Liver (tissue), 9 donors: ENCODE measurements around the gene ZC3H7B. TPM values are rescaled to one million over a fixed set of nuclear protein-coding genes. Genes with fewer than 3 reads are reported as not detected.

ENCODE experiments used
- DNase-seq: peaks from one replicate; pipeline ENCODE4 v3.0.0-alpha.2; 2017; ENCODE audit warnings: low spot score
- H3K27ac ChIP-seq, 2 donors: one replicate each; pipeline ENCODE4 v1.7.0; 2013; ENCODE audit warnings: inconsistent platforms in 2 of 2, low read length in 2 of 2, control low read depth in 1 of 2, low read depth in 1 of 2, mild to moderate bottlenecking in 1 of 2
- H3K27me3 ChIP-seq, 4 donors: one replicate each; pipeline versions ENCODE4 v1.6.1 to v1.7.0; 2013; ENCODE audit warnings: low read length in 3 of 4, inconsistent platforms in 1 of 4, mild to moderate bottlenecking in 1 of 4, moderate library complexity in 1 of 4; ENCODE audit not compliant: control insufficient read depth in 4 of 4, insufficient read depth in 4 of 4
- H3K36me3 ChIP-seq, 4 donors: one replicate each; pipeline versions ENCODE4 v1.6.1 to v1.7.0; 2013; ENCODE audit warnings: low read length in 3 of 4, mild to moderate bottlenecking in 3 of 4, low read depth in 1 of 4, moderate library complexity in 1 of 4; ENCODE audit not compliant: control insufficient read depth in 4 of 4, insufficient read depth in 3 of 4
- H3K4me1 ChIP-seq, 4 donors: one replicate each; pipeline versions ENCODE4 v1.6.1 to v1.7.0; 2013; ENCODE audit warnings: low read length in 3 of 4, mild to moderate bottlenecking in 3 of 4, moderate library complexity in 1 of 4; ENCODE audit not compliant: control insufficient read depth in 4 of 4, insufficient read depth in 4 of 4
- H3K4me3 ChIP-seq, 3 donors: one replicate each; pipeline versions ENCODE4 v1.6.1 to v1.7.0; 2013; ENCODE audit warnings: low read length in 3 of 3, control low read depth in 1 of 3, low read depth in 1 of 3, mild to moderate bottlenecking in 1 of 3
- H3K9ac ChIP-seq, 2 donors: one replicate each; pipeline ENCODE4 v1.7.0; 2013; ENCODE audit warnings: low read length in 2 of 2, mild to moderate bottlenecking in 2 of 2, moderate library complexity in 2 of 2, control low read depth in 1 of 2, low read depth in 1 of 2
- H3K9me3 ChIP-seq, 4 donors: one replicate each; pipeline versions ENCODE4 v1.6.1 to v1.7.0; 2013; ENCODE audit warnings: low read length in 3 of 4; ENCODE audit not compliant: control insufficient read depth in 4 of 4
- ATF3 ChIP-seq: IDR thresholded peaks from 2 replicates; pipeline ENCODE4 v1.6.1; 2016; ENCODE audit warnings: antibody characterized with exemption
- CTCF ChIP-seq: fragments of 150-350 bp; IDR thresholded peaks from 2 replicates; pipeline ENCODE4 v1.5.1; 2017; ENCODE audit warnings: improper control_type of control experiment, low read depth, low read length; ENCODE audit not compliant: missing input control
- EGR1 ChIP-seq, 2 donors: IDR thresholded peaks; 2 replicates each; pipeline ENCODE4 v1.6.1; 2016 to 2018; ENCODE audit warnings: antibody characterized with exemption in 2 of 2, low read depth in 2 of 2
- FOXA1 ChIP-seq: IDR thresholded peaks from 2 replicates; pipeline ENCODE4 v1.6.1; 2016; ENCODE audit warnings: antibody characterized with exemption
- GABPA ChIP-seq, 2 donors: IDR thresholded peaks in 1 of 2; conservative IDR thresholded peaks in 1 of 2; 2 replicates each; pipeline ENCODE4 v1.6.1; 2016; ENCODE audit warnings: antibody characterized with exemption in 2 of 2, mild to moderate bottlenecking in 1 of 2, moderate library complexity in 1 of 2
- MAX ChIP-seq: IDR thresholded peaks from 2 replicates; pipeline ENCODE4 v1.6.1; 2016; ENCODE audit warnings: antibody characterized with exemption
- RAD21 ChIP-seq, 2 donors: IDR thresholded peaks; 2 replicates each; pipeline ENCODE4 v1.6.1; 2016; ENCODE audit warnings: antibody characterized with exemption in 2 of 2, mild to moderate bottlenecking in 2 of 2
- REST ChIP-seq: IDR thresholded peaks from 2 replicates; pipeline ENCODE4 v1.6.1; 2016; ENCODE audit warnings: antibody characterized with exemption, mild to moderate bottlenecking
- RXRA ChIP-seq, 2 donors: IDR thresholded peaks; 2 replicates each; pipeline ENCODE4 v1.6.1; 2017 to 2018; ENCODE audit warnings: antibody characterized with exemption in 2 of 2, mild to moderate bottlenecking in 1 of 2
- SP1 ChIP-seq: IDR thresholded peaks from 2 replicates; pipeline ENCODE4 v1.6.1; 2018; ENCODE audit warnings: antibody characterized with exemption, mild to moderate bottlenecking
- TAF1 ChIP-seq: conservative IDR thresholded peaks from 2 replicates; pipeline ENCODE4 v1.6.1; 2016; ENCODE audit warnings: antibody characterized with exemption, mild to moderate bottlenecking
- YY1 ChIP-seq: IDR thresholded peaks from 2 replicates; pipeline ENCODE4 v1.6.1; 2016; ENCODE audit warnings: antibody characterized with exemption, mild to moderate bottlenecking
- WGBS: extraction: QIAGEN DNeasy Blood & Tissue Kit; methylation state at CpG from one replicate; pipeline ENCODE4 v1.1.7; 2013; 5-methylcytosine and 5-hydroxymethylcytosine counted together
- polyA plus RNA-seq, 2 donors: library from polyadenylated mRNA; stranded (reverse) in 1 of 2; unstranded in 1 of 2; fragments of 200-250 nt in 1 of 2; fragments of >200 nt in 1 of 2; fragmentation: Nextera tagmentation in 1 of 2; extraction: Ambion mirVana in 1 of 2; gene quantifications; one replicate each; pipeline versions ENCODE4 v1.2.1 to v1.2.3, GENCODE V29; 2013 to 2015
- total RNA-seq, 2 donors: library from RNA; depleted of rRNA; stranded (reverse); fragments of >200 nt; gene quantifications; one replicate each; pipeline ENCODE4 v1.2.3, GENCODE V29; 2014
- donor health status: healthy.
- donor health status: healthy.
- donor health status: healthy.
- donor health status: healthy.
- donor health status: healthy.

Gene ZC3H7B
- total RNA-seq = 10 to 100 TPM; 22.0 to 50.2 TPM
- polyA plus RNA-seq = 10 to 100 TPM in 1 of 2 donors, 1 to 10 TPM in 1; 6.6 to 30.2 TPM

GRCh38 chr22:41301085-41302020 is at the start of gene ZC3H7B:
Gene ZC3H7B (plus strand): TSS chr22:41301525. CDS start chr22:41320661, 19,136 bp downstream.
- H3K27ac ChIP-seq = peak within 1 kb of the TSS; percentile 95 to 98
- WGBS = under 1% methylated on average over 74 of the region's 74 CpGs
- H3K4me1 ChIP-seq = peaks cover 2 to 24% (median 18%) of the 10 kb centered on the region in 4 donors
- peak within 1 kb of the TSS; percentile 80 to 96 (median 81) for H3K4me3 ChIP-seq
- peak; percentile 81 for DNase-seq
- TF ChIP-seq YY1 (peak; percentile 93), CTCF (peak; percentile 46), MAX (no peak), REST (peak; percentile 48), TAF1 (peak; percentile 28), RAD21 (IDR thresholded peaks at IDR 0.05) (peak; percentile 63 to 71)
- H3K9me3 ChIP-seq = no peaks in the 10 kb centered on the region
- no peaks in the 10 kb centered on the region for H3K36me3 ChIP-seq
- no peaks in the 10 kb centered on the region for H3K27me3 ChIP-seq
- peak within 1 kb of the TSS; percentile 80 to 97 for H3K9ac ChIP-seq

- Histone ChIP-seq H3K27ac (no peak overlapping the region), H3K4me1 (peaks cover 7 to 16% (median 12%) of the 10 kb centered on the region in 4 donors), H3K27me3 (no peaks in the 10 kb centered on the region), H3K4me3 (no peak overlapping the region), H3K36me3 (peaks cover 14 to 73% (median 43%) of the 10 kb centered on the region in 4 donors), H3K9ac (no peak overlapping the region), H3K9me3 (no peaks in the 10 kb centered on the region)
- DNase-seq = no peak
- TF ChIP-seq GABPA (IDR thresholded peaks at IDR 0.05 in 1 of 2, conservative IDR thresholded peaks at IDR 0.05 in 1 of 2) = no peak
- TF ChIP-seq RAD21 (IDR thresholded peaks at IDR 0.05) = no peak
- no peak for TF ChIP-seq EGR1 (IDR thresholded peaks at IDR 0.05; ENCODE audit: low read depth in 2 of 2)
- TF ChIP-seq RXRA (IDR thresholded peaks at IDR 0.05) = no peak
- no peak for TF ChIP-seq ATF3
- no peak for TF ChIP-seq TAF1
- TF ChIP-seq FOXA1 = no peak
- no peak for TF ChIP-seq SP1
- no peak for TF ChIP-seq YY1
- 97% methylated on average over 8 of the region's 8 CpGs for WGBS
Measured at GRCh38 chr22:41252365-41252764, 49.0 kb upstream of the ZC3H7B start.
